Breast epithelium (tissue), 4 donors: Measurements from ENCODE around the gene TMEM171. TPM values are rescaled to one million over a fixed set of nuclear protein-coding genes. Genes with fewer than 3 reads are reported as not detected.

ENCODE experiments used
- DNase-seq, 2 donors: peaks; one replicate each; pipeline ENCODE4 v3.0.0-alpha.2; 2019; ENCODE audit warnings: low spot score in 2 of 2
- H3K27ac ChIP-seq, 2 donors: fragments of 200-600 bp; sonication (generic) in 1 of 2; one replicate each; pipeline ENCODE4 v1.5.1; 2016 to 2019; ENCODE audit warnings: mild to moderate bottlenecking in 1 of 2
- H3K27me3 ChIP-seq, 2 donors: fragments of 200-600 bp; sonication (generic) in 1 of 2; one replicate each; pipeline versions ENCODE4 v1.5.1 to v1.6.0; 2017 to 2019; ENCODE audit warnings: control low read depth in 1 of 2, mild to moderate bottlenecking in 1 of 2
- H3K36me3 ChIP-seq: fragments of 200-600 bp; one replicate; pipeline ENCODE4 v1.5.1; 2019
- H3K4me1 ChIP-seq, 2 donors: fragments of 200-600 bp; sonication (generic); one replicate each; pipeline ENCODE4 v1.5.1; 2016 to 2019; ENCODE audit warnings: control low read depth in 1 of 2
- H3K4me3 ChIP-seq, 3 donors: fragments of 200-600 bp; sonication (generic); 1 replicate in 2 of 3; 2 replicates in 1 of 3; pipeline ENCODE4 v1.5.1; 2016 to 2019; ENCODE audit warnings: mild to moderate bottlenecking in 3 of 3, moderate library complexity in 2 of 3
- H3K9me3 ChIP-seq, 2 donors: fragments of 200-600 bp; sonication (generic) in 1 of 2; one replicate each; pipeline ENCODE4 v1.5.1; 2016 to 2019; ENCODE audit warnings: control low read depth in 1 of 2
- POLR2A ChIP-seq: fragments of 450-650 bp; IDR thresholded peaks from one replicate; pipeline ENCODE4 v1.6.1; 2016; ENCODE audit warnings: antibody characterized with exemption, mild to moderate bottlenecking, moderate library complexity
- POLR2AphosphoS5 ChIP-seq, 3 donors: sonication (generic); formaldehyde crosslinking; IDR thresholded peaks; one replicate each; pipeline ENCODE4 v1.6.1; 2017; ENCODE audit warnings: antibody characterized with exemption in 3 of 3
- intact Hi-C: fragments of 100-400 bp; cut with DNase I; formaldehyde crosslinking; loops from one replicate; pipeline ENCODE4 v1.15.1; 2023; ENCODE audit warnings: low total_unique reads
- total RNA-seq, 3 donors: library from RNA; depleted of rRNA; stranded (reverse); fragments of >200 nt; gene quantifications; one replicate each; pipeline ENCODE4 v1.1.0, GENCODE V29; 2016
- TF ChIP-seq, protein P1 (sequence below), 3 donors: fragments of 450-650 bp; IDR thresholded peaks; one replicate each; pipeline ENCODE4 v1.5.1; 2016 to 2017; ENCODE audit warnings: antibody characterized with exemption in 3 of 3, mild to moderate bottlenecking in 3 of 3, moderate library complexity in 3 of 3

TMEM171 gene
- total RNA-seq, 3 donors from 2014 or later = 0.64 TPM; not detected in 2

GRCh38 chr5:73104326-73104725 lies 16.0 kb upstream of the TMEM171 start:
- no peak for DNase-seq
- Histone ChIP-seq H3K4me3 (no peak overlapping the region), H3K9me3 (peaks cover 0 to 5% of the 10 kb centered on the region in 2 donors), H3K27me3 (no peaks in the 10 kb centered on the region), H3K27ac (no peak overlapping the region), H3K4me1 (no peaks in the 10 kb centered on the region), H3K36me3 (no peaks in the 10 kb centered on the region)
- TF ChIP-seq POLR2AphosphoS5 (IDR thresholded peaks at IDR 0.05) (no peak), POLR2A (no peak)
- TF ChIP-seq, protein P1, sequence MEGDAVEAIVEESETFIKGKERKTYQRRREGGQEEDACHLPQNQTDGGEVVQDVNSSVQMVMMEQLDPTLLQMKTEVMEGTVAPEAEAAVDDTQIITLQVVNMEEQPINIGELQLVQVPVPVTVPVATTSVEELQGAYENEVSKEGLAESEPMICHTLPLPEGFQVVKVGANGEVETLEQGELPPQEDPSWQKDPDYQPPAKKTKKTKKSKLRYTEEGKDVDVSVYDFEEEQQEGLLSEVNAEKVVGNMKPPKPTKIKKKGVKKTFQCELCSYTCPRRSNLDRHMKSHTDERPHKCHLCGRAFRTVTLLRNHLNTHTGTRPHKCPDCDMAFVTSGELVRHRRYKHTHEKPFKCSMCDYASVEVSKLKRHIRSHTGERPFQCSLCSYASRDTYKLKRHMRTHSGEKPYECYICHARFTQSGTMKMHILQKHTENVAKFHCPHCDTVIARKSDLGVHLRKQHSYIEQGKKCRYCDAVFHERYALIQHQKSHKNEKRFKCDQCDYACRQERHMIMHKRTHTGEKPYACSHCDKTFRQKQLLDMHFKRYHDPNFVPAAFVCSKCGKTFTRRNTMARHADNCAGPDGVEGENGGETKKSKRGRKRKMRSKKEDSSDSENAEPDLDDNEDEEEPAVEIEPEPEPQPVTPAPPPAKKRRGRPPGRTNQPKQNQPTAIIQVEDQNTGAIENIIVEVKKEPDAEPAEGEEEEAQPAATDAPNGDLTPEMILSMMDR (IDR thresholded peaks at IDR 0.05) = no peak
- intact Hi-C loops = no loop called here

DNA sequence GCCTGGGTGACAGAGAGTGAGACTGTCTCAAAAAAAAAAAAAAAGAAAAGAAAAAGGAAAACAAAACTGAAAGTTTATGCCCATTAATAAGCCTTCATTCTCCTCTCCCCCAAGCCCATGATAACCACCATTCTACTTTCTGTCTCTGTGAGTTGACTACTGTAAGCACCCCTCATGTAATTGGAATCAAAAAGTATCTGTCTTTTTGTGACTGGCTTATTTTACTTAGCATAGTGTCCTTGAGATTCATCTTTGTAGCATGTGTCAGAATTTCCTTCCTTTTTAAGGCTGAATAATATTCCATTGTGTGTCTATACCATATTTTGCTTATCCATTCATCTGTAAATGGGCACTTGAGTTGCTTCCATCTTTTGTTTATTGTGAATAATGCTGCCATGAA lies 14.0 kb upstream of the TMEM171 start:
- no peaks in the 10 kb centered on the region for H3K4me1 ChIP-seq
- TF ChIP-seq POLR2A = no peak
- TF ChIP-seq POLR2AphosphoS5 (IDR thresholded peaks at IDR 0.05) = no peak
- TF ChIP-seq, protein P1 (IDR thresholded peaks at IDR 0.05) = no peak
- DNase-seq = no peak

GRCh38 chr5:73110190-73110589 lies 10.2 kb upstream of the TMEM171 start:
- Histone ChIP-seq H3K36me3 (no peaks in the 10 kb centered on the region), H3K27me3 (no peaks in the 10 kb centered on the region), H3K9me3 (peaks cover 0 to 5% of the 10 kb centered on the region in 2 donors), H3K4me1 (no peaks in the 10 kb centered on the region), H3K27ac (no peak overlapping the region), H3K4me3 (no peak overlapping the region)
- intact Hi-C loops = no loop called here
- TF ChIP-seq POLR2AphosphoS5 (IDR thresholded peaks at IDR 0.05) = no peak
- TF ChIP-seq POLR2A = no peak
- TF ChIP-seq, protein P1 (IDR thresholded peaks at IDR 0.05) = no peak
- DNase-seq = no peak

More for the DNA sequence above, 14.0 kb upstream of the TMEM171 start:
- intact Hi-C loops = no loop called here
- Histone ChIP-seq H3K36me3 (no peaks in the 10 kb centered on the region), H3K27ac (no peak overlapping the region), H3K9me3 (peaks cover 0 to 5% of the 10 kb centered on the region in 2 donors), H3K4me3 (no peak overlapping the region), H3K27me3 (no peaks in the 10 kb centered on the region)

DNA sequence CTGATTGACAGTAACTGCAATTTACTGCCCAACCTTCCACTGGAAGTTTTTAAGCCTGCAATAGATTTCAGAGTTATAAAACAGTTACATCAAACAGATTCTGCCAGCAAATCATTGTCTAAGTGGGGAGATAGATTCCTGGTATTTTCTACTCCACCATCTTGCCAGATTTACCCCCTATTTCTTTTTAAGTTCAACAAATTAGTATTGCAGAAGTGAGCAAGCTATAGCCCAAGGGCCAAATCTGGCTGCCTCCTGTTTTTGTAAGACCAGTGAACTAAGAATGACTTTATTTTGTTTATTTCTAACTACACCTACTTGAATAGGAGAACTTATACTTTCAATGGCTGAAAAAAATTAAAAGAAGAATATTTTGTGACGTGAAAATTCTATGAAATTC lies 8.8 kb upstream of the TMEM171 start:
- no peak for DNase-seq
- Histone ChIP-seq H3K4me1 (no peaks in the 10 kb centered on the region), H3K9me3 (peaks cover 0 to 5% of the 10 kb centered on the region in 2 donors), H3K27me3 (no peaks in the 10 kb centered on the region), H3K4me3 (no peak overlapping the region), H3K36me3 (no peaks in the 10 kb centered on the region), H3K27ac (no peak overlapping the region)
- intact Hi-C loops = no loop called here
- TF ChIP-seq, protein P1 (IDR thresholded peaks at IDR 0.05) = no peak

- Histone ChIP-seq H3K36me3 (no peaks in the 10 kb centered on the region), H3K9me3 (peaks cover 0 to 5% of the 10 kb centered on the region in 2 donors), H3K4me3 (no peak overlapping the region), H3K27ac (no peak overlapping the region), H3K4me1 (no peaks in the 10 kb centered on the region), H3K27me3 (no peaks in the 10 kb centered on the region)
- intact Hi-C loops = no loop called here
- DNase-seq = no peak
- TF ChIP-seq POLR2A (no peak), POLR2AphosphoS5 (IDR thresholded peaks at IDR 0.05) (no peak)
- TF ChIP-seq, protein P1 (IDR thresholded peaks at IDR 0.05) = no peak
Observed at GRCh38 chr5:73112359-73112758, 8.0 kb upstream of the TMEM171 start.
